HCT116 (cell line): ENCODE results near the gene AOC1. TPM values are rescaled to one million over a fixed set of nuclear protein-coding genes. Genes with fewer than 3 reads are reported as not detected.
A peak's percentile ranks its signal among the peaks of the same experiment; 100 is the strongest.

Experiments used
- ATAC-seq: fragments of 200-7000 bp; cut with Tn5 transposase; 2 replicates; pipeline ENCODE4 v1.9.1; 2020; ENCODE audit warnings: mild to moderate bottlenecking, moderate library complexity
- Bru-seq: library from RNA; stranded (reverse); fragments of 400-500 nt; gene quantifications from one replicate; lab custom pipeline; 2021; lab: Mats Ljungman, UMichigan
- BruChase-seq, 2 experiments: library from RNA; stranded (reverse); fragments of 400-500 nt; gene quantifications; one replicate each; lab custom pipeline; 2021; lab: Mats Ljungman, UMichigan
- BruUV-seq: library from RNA; stranded (reverse); fragments of 400-500 nt; replicated peaks from 2 replicates; lab custom pipeline; 2021; lab: Mats Ljungman, UMichigan
- CTCF ChIA-PET: fragments of 300-600 bp; sonication (Branson Sonifier 250); formaldehyde crosslinking; loops from one replicate; lab custom pipeline; 2021; ENCODE audit warnings: antibody characterized with exemption; lab: Charles Lee
- POLR2A ChIA-PET: fragments of 300-600, 350-600 bp; sonication (Branson Sonifier 250); formaldehyde crosslinking; loops from one replicate; lab custom pipeline; 2021; ENCODE audit warnings: antibody characterized with exemption; lab: Charles Lee
- RAD21 ChIA-PET, 2 experiments: fragments of 300-600 bp; sonication (Branson Sonifier 250); formaldehyde crosslinking; loops; one replicate each; lab custom pipeline; 2023; ENCODE audit warnings: low total read pairs in 2 of 2; ENCODE audit not compliant: uncharacterized antibody in 2 of 2, unreplicated experiment in 2 of 2, low non-redundant PET in 1 of 2; lab: Charles Lee
- DNase-seq: peaks from one replicate; pipeline ENCODE4 v3.0.0-alpha.2; 2010; ENCODE audit warnings: low read depth, low spot score
- H2AFZ ChIP-seq: fragments of 200-600 bp; shearing (Covaris generic), sonication (generic); 2 replicates; pipeline ENCODE4 v1.6.1; 2017; ENCODE audit warnings: low read depth, mixed run types, mixed read lengths, antibody characterized with exemption, low read length; ENCODE audit not compliant: poor library complexity, severe bottlenecking
- H3K27ac ChIP-seq: 2 replicates; pipeline ENCODE4 v1.5.1; 2012; ENCODE audit warnings: low read depth, low read length
- H3K27me3 ChIP-seq: fragments of 200-600 bp; sonication (generic); 2 replicates; pipeline ENCODE4 v1.6.1; 2016; ENCODE audit warnings: mixed run types, low read length, mixed read lengths; ENCODE audit not compliant: insufficient read depth
- H3K36me3 ChIP-seq, 2 experiments: fragments of 200-500 bp in 1 of 2; fragments of 200-600 bp in 1 of 2; sonication (Bioruptor generic) in 1 of 2; sonication (generic) in 1 of 2; 2 replicates each; pipeline versions ENCODE4 v1.5.1 to v1.6.1; 2014 to 2016; ENCODE audit warnings: low read length in 2 of 2, inconsistent platforms in 1 of 2, mixed read lengths in 1 of 2, mixed run types in 1 of 2; ENCODE audit not compliant: insufficient read depth in 2 of 2, control insufficient read depth in 1 of 2
- H3K4me1 ChIP-seq, 2 experiments: fragments of 200-600 bp in 1 of 2; sonication (generic) in 1 of 2; 2 replicates each; pipeline versions ENCODE4 v1.5.1 to v1.6.1; 2012 to 2017; ENCODE audit warnings: low read length in 2 of 2, inconsistent platforms in 1 of 2, mild to moderate bottlenecking in 1 of 2, mixed read lengths in 1 of 2, mixed run types in 1 of 2, moderate library complexity in 1 of 2; ENCODE audit not compliant: insufficient read depth in 2 of 2, control insufficient read depth in 1 of 2
- H3K4me2 ChIP-seq: fragments of 200-600 bp; sonication (generic); 2 replicates; pipeline ENCODE4 v1.6.1; 2017; ENCODE audit warnings: mixed run types, low read length, mixed read lengths
- H3K4me3 ChIP-seq, 2 experiments: fragments of 200-600 bp in 1 of 2; sonication (generic) in 1 of 2; replicated peaks in 1 of 2; 2 replicates each; pipeline ENCODE4 v1.5.1; 2011 to 2016; ENCODE audit warnings: low read length in 2 of 2, control low read depth in 1 of 2, low read depth in 1 of 2, mild to moderate bottlenecking in 1 of 2, mixed read lengths in 1 of 2, mixed run types in 1 of 2
- H3K79me2 ChIP-seq: fragments of 200-600 bp; sonication (generic); 2 replicates; pipeline ENCODE4 v1.6.1; 2017; ENCODE audit warnings: mild to moderate bottlenecking, mixed run types, low read length, moderate library complexity, mixed read lengths; ENCODE audit not compliant: insufficient read depth
- H3K9ac ChIP-seq: fragments of 200-600 bp; sonication (generic); 2 replicates; pipeline ENCODE4 v1.6.1; 2016; ENCODE audit warnings: low read length, mixed read lengths
- H3K9me2 ChIP-seq: fragments of 200-600 bp; sonication (generic), shearing (Covaris generic); 2 replicates; pipeline ENCODE4 v1.6.1; 2017; ENCODE audit warnings: mixed run types, mild to moderate bottlenecking, moderate library complexity; ENCODE audit not compliant: insufficient read depth
- H3K9me3 ChIP-seq, 2 experiments: fragments of 200-500 bp in 1 of 2; fragments of 200-600 bp in 1 of 2; sonication (Bioruptor generic) in 1 of 2; sonication (generic) in 1 of 2; 2 replicates each; pipeline ENCODE4 v1.6.1; 2014 to 2017; ENCODE audit warnings: low read length in 2 of 2, mixed read lengths in 2 of 2, inconsistent platforms in 1 of 2, low read depth in 1 of 2, mild to moderate bottlenecking in 1 of 2, mixed run types in 1 of 2, moderate library complexity in 1 of 2; ENCODE audit not compliant: control insufficient read depth in 1 of 2, insufficient read depth in 1 of 2
- H4K20me1 ChIP-seq: fragments of 200-600 bp; sonication (generic), shearing (Covaris generic); 2 replicates; pipeline ENCODE4 v1.6.1; 2017; ENCODE audit warnings: mixed run types, mild to moderate bottlenecking, moderate library complexity; ENCODE audit not compliant: insufficient read depth
- ELF1 ChIP-seq: IDR thresholded peaks from 2 replicates; pipeline ENCODE4 v1.6.1; 2012; ENCODE audit warnings: low read depth, borderline replicate concordance
- EZH2phosphoT487 ChIP-seq: fragments of 200-600 bp; IDR thresholded peaks from 2 replicates; pipeline ENCODE4 v1.6.1; 2018; ENCODE audit warnings: antibody characterized with exemption, borderline replicate concordance
- FOSL1 ChIP-seq: IDR thresholded peaks from 2 replicates; pipeline ENCODE4 v1.6.1; 2012; ENCODE audit warnings: low read depth
- POLR2A ChIP-seq: IDR thresholded peaks from 2 replicates; pipeline ENCODE4 v1.7.0; 2011; ENCODE audit warnings: borderline replicate concordance; ENCODE audit not compliant: insufficient read depth, insufficient read length; ENCODE audit errors: extremely low read depth
- SP1 ChIP-seq: IDR thresholded peaks from 2 replicates; pipeline ENCODE4 v1.6.1; 2012; ENCODE audit warnings: low read depth
- YY1 ChIP-seq: IDR thresholded peaks from 2 replicates; pipeline ENCODE4 v1.6.1; 2011; ENCODE audit warnings: low read length, low read depth, moderate library complexity, mild to moderate bottlenecking; ENCODE audit not compliant: insufficient replicate concordance; ENCODE audit errors: extremely low read depth
- ZNF274 ChIP-seq: fragments of 200-500 bp; sonication (Bioruptor generic); IDR thresholded peaks from 2 replicates; pipeline ENCODE4 v1.6.1; 2014; ENCODE audit warnings: mild to moderate bottlenecking, low read depth, low read length, inconsistent platforms
- intact Hi-C: fragments of 100-400 bp; cut with micrococcal nuclease; formaldehyde crosslinking; loops from 2 replicates; pipeline ENCODE4 v1.10.0; 2022
- long read RNA-seq: library from polyadenylated mRNA; unstranded; transcript quantifications from one replicate; pipeline ENCODE4 v2.0.0, GENCODE V29; 2021; ENCODE audit not compliant: unreplicated experiment
- polyA plus RNA-seq: library from polyadenylated mRNA; unstranded; fragments of >200 nt; gene quantifications from 2 replicates; pipeline ENCODE4 v1.2.1, GENCODE V29; 2012; ENCODE audit warnings: missing spikeins
- total RNA-seq: library from RNA; stranded (reverse); gene quantifications from one replicate; pipeline ENCODE4 v1.2.1, GENCODE V29; 2021; ENCODE audit not compliant: unreplicated experiment
- TF ChIP-seq, protein P1 (sequence below): IDR thresholded peaks from 2 replicates; pipeline ENCODE4 v1.6.1; 2011; ENCODE audit warnings: mild to moderate bottlenecking, low read length, moderate library complexity; ENCODE audit not compliant: insufficient replicate concordance; ENCODE audit errors: extremely low read depth
- TF ChIP-seq, protein P2 (sequence below): IDR thresholded peaks from 2 replicates; pipeline ENCODE4 v1.6.1; 2012

AOC1 gene, protein sequence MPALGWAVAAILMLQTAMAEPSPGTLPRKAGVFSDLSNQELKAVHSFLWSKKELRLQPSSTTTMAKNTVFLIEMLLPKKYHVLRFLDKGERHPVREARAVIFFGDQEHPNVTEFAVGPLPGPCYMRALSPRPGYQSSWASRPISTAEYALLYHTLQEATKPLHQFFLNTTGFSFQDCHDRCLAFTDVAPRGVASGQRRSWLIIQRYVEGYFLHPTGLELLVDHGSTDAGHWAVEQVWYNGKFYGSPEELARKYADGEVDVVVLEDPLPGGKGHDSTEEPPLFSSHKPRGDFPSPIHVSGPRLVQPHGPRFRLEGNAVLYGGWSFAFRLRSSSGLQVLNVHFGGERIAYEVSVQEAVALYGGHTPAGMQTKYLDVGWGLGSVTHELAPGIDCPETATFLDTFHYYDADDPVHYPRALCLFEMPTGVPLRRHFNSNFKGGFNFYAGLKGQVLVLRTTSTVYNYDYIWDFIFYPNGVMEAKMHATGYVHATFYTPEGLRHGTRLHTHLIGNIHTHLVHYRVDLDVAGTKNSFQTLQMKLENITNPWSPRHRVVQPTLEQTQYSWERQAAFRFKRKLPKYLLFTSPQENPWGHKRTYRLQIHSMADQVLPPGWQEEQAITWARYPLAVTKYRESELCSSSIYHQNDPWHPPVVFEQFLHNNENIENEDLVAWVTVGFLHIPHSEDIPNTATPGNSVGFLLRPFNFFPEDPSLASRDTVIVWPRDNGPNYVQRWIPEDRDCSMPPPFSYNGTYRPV
- total RNA-seq (0.37 TPM), Bru-seq, nascent RNA (not detected), BruChase-seq, experiment 1, labeled RNA remaining after a 6-hour chase (percentile 3 among the genes with signal in this experiment), BruChase-seq, experiment 2, labeled RNA remaining after a 2-hour chase (percentile 8 among the genes with signal in this experiment)
- 0.36 and 0.47 TPM in 2 replicates for polyA plus RNA-seq
- long read RNA-seq, partial matches to known transcripts: 3 of 4 reads
- long read RNA-seq, other reads (novel, unspliced or antisense): 0 of 4 reads

DNA sequence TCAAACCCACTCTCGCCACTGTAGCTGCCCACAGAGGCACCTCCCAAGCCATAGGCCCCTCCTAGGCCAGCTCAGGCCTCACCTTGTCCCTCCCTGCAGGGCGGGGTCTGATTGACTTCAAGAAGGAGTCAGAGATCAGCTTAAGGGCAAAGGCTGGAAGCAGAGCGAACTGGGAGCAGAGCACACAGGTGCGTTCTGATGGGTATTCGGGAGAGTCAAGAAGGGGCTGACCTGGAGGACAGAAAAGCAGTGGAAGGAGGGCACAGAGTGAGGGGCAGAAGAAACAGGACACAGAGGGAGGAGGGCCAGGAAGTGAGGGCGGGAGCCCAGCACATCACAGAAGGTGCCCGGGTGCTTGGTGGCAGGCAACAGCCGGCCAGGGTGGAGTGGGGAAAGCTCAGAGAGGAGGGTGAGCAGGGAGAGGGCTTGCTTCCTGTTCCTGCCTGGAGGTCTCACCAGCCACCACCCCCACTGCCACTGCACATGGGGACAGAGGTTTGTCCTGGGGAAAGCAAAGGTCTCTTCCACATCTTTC, at the start of gene AOC1:
Gene AOC1 (plus strand): TSS at position 147 of the 535 bp plus-strand sequence. CDS start 3,954 bp downstream, outside the sequence.
- no peak within 1 kb of the TSS for H3K4me2 ChIP-seq
- TF ChIP-seq ELF1 (no peak), POLR2A (no peak), EZH2phosphoT487 (no peak), SP1 (no peak), YY1 (no peak), ZNF274 (no peak), FOSL1 (no peak)
- TF ChIP-seq, protein P1, sequence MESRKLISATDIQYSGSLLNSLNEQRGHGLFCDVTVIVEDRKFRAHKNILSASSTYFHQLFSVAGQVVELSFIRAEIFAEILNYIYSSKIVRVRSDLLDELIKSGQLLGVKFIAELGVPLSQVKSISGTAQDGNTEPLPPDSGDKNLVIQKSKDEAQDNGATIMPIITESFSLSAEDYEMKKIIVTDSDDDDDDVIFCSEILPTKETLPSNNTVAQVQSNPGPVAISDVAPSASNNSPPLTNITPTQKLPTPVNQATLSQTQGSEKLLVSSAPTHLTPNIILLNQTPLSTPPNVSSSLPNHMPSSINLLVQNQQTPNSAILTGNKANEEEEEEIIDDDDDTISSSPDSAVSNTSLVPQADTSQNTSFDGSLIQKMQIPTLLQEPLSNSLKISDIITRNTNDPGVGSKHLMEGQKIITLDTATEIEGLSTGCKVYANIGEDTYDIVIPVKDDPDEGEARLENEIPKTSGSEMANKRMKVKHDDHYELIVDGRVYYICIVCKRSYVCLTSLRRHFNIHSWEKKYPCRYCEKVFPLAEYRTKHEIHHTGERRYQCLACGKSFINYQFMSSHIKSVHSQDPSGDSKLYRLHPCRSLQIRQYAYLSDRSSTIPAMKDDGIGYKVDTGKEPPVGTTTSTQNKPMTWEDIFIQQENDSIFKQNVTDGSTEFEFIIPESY: no peak
- TF ChIP-seq, protein P2, sequence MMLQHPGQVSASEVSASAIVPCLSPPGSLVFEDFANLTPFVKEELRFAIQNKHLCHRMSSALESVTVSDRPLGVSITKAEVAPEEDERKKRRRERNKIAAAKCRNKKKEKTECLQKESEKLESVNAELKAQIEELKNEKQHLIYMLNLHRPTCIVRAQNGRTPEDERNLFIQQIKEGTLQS: no peak
- TF ChIP-seq, all 23 proteins: peak for 0
- RAD21 ChIA-PET: no interaction called here
- no peaks in the 10 kb centered on the region for H4K20me1 ChIP-seq
- no peak within 1 kb of the TSS for H3K9ac ChIP-seq
- POLR2A ChIA-PET: no interaction called here
- no peak within 1 kb of the TSS for H3K27ac ChIP-seq
- BruUV-seq: no TSS peak
- intact Hi-C loops: no loop called here
- no peak within 1 kb of the TSS for H2AFZ ChIP-seq
- no peaks in the 10 kb centered on the region for H3K4me1 ChIP-seq
- H3K79me2 ChIP-seq: no peaks in the 10 kb centered on the region
- ATAC-seq (peak; percentile 71), DNase-seq (no peak)
- no peaks in the 10 kb centered on the region for H3K9me3 ChIP-seq
- H3K9me2 ChIP-seq: no peaks in the 10 kb centered on the region
- no peak within 1 kb of the TSS for H3K4me3 ChIP-seq
- H3K36me3 ChIP-seq: no peaks in the 10 kb centered on the region
- peaks cover 26% of the 10 kb centered on the region for H3K27me3 ChIP-seq
- CTCF ChIA-PET: no interaction called here
